ENCODE measurements around the gene SNRNP35.

DNA sequence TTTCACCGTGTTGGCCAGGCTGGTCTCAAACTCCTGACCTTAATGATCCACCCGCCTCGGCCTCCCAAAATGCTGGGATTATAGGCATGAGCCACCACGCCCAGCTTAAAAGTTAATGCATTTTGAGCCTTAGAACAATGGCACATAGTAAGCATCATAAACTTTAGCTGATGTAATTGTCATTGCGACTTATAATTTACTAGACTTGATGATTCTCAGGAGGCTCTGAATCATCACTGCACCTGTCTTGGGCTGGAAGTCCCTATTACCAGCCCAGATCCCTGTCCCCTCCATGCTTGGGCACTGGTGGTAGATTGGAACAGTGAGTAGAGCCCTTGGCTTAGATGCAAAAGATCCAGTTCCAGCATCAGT, 47.9 kb upstream of the SNRNP35 start:
- TF ChIP-seq, protein P1, sequence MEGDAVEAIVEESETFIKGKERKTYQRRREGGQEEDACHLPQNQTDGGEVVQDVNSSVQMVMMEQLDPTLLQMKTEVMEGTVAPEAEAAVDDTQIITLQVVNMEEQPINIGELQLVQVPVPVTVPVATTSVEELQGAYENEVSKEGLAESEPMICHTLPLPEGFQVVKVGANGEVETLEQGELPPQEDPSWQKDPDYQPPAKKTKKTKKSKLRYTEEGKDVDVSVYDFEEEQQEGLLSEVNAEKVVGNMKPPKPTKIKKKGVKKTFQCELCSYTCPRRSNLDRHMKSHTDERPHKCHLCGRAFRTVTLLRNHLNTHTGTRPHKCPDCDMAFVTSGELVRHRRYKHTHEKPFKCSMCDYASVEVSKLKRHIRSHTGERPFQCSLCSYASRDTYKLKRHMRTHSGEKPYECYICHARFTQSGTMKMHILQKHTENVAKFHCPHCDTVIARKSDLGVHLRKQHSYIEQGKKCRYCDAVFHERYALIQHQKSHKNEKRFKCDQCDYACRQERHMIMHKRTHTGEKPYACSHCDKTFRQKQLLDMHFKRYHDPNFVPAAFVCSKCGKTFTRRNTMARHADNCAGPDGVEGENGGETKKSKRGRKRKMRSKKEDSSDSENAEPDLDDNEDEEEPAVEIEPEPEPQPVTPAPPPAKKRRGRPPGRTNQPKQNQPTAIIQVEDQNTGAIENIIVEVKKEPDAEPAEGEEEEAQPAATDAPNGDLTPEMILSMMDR (IDR thresholded peaks at IDR 0.05): no peak
- TF ChIP-seq POLR2A (IDR thresholded peaks at IDR 0.05): no peak
